Duodenal mucosa (tissue), 2 donors: ENCODE results near the gene FAM241A.
"Not testable (repeated sequence)": the region's sequence is repeated elsewhere in the genome, so short reads cannot be mapped to it uniquely, and the experiment has no call there.

Experiments used
- H3K27ac ChIP-seq: one replicate; pipeline ENCODE4 v1.7.0; 2013; ENCODE audit warnings: low read depth, low read length
- H3K27me3 ChIP-seq, 2 donors: one replicate each; pipeline ENCODE4 v1.7.0; 2013; ENCODE audit warnings: low read length in 2 of 2, control low read depth in 1 of 2; ENCODE audit not compliant: insufficient read depth in 2 of 2, control insufficient read depth in 1 of 2
- H3K36me3 ChIP-seq, 2 donors: one replicate each; pipeline ENCODE4 v1.7.0; 2013; ENCODE audit warnings: low read length in 2 of 2, control low read depth in 1 of 2; ENCODE audit not compliant: insufficient read depth in 2 of 2, control insufficient read depth in 1 of 2
- H3K4me1 ChIP-seq, 2 donors: one replicate each; pipeline ENCODE4 v1.7.0; 2013; ENCODE audit warnings: low read length in 2 of 2, control low read depth in 1 of 2; ENCODE audit not compliant: insufficient read depth in 2 of 2, control insufficient read depth in 1 of 2
- H3K4me3 ChIP-seq, 2 donors: one replicate each; pipeline ENCODE4 v1.7.0; 2013; ENCODE audit warnings: low read length in 2 of 2, low read depth in 1 of 2
- H3K9ac ChIP-seq, 2 donors: one replicate each; pipeline ENCODE4 v1.7.0; 2013; ENCODE audit warnings: low read length in 2 of 2, low read depth in 1 of 2
- H3K9me3 ChIP-seq, 2 donors: one replicate each; pipeline ENCODE4 v1.7.0; 2013; ENCODE audit warnings: low read length in 2 of 2, control low read depth in 1 of 2; ENCODE audit not compliant: control insufficient read depth in 1 of 2

The FAM241A gene

GRCh38 chr4:112185334-112185733 lies 40.1 kb downstream of the FAM241A start:
- Histone ChIP-seq H3K9ac (no peak overlapping the region), H3K36me3 (no peaks in the 10 kb centered on the region), H3K4me3 (no peak overlapping the region), H3K27me3 (no peaks in the 10 kb centered on the region), H3K4me1 (no peaks in the 10 kb centered on the region), H3K27ac (no peak overlapping the region), H3K9me3 (no peaks in the 10 kb centered on the region)

- H3K9me3 ChIP-seq: no peaks in the 10 kb centered on the region
- no peaks in the 10 kb centered on the region for H3K4me1 ChIP-seq
- H3K36me3 ChIP-seq: no peaks in the 10 kb centered on the region
- no peak overlapping the region for H3K27ac ChIP-seq
- no peak overlapping the region for H3K9ac ChIP-seq
- H3K27me3 ChIP-seq: no peaks in the 10 kb centered on the region
- H3K4me3 ChIP-seq: no peak overlapping the region
These were observed 40.8 kb downstream of the FAM241A start for GRCh38 chr4:112185740-112186670.

DNA sequence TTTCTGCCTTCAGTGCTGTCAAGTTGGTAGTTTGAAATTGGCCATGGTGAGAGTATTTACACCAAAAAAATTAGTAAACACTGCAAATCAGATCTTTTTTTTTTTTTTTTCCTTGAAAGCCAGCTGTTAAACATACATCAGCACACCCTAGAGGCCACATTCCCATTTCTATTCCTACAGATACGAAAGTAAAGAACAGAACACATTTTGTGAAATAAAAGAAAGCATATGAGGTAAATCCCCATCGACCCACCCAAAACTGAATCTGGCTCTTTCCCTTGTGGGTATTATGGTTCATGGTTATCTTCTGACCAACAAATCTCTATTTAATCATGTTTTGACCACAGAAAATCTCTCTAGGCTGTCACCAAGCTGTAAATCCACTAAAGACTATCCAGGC lies 44.5 kb downstream of the FAM241A start:
- Histone ChIP-seq H3K4me3 (no peak overlapping the region), H3K36me3 (no peaks in the 10 kb centered on the region), H3K9ac (no peak overlapping the region), H3K9me3 (no peaks in the 10 kb centered on the region), H3K27ac (no peak overlapping the region), H3K4me1 (no peaks in the 10 kb centered on the region), H3K27me3 (no peaks in the 10 kb centered on the region)

- Histone ChIP-seq H3K36me3 (no peaks in the 10 kb centered on the region), H3K27ac (no peak overlapping the region), H3K9me3 (no peaks in the 10 kb centered on the region), H3K4me1 (no peaks in the 10 kb centered on the region), H3K27me3 (no peaks in the 10 kb centered on the region), H3K9ac (no peak overlapping the region), H3K4me3 (no peak overlapping the region)
These were observed 45.4 kb downstream of the FAM241A start for GRCh38 chr4:112190684-112191083.

DNA sequence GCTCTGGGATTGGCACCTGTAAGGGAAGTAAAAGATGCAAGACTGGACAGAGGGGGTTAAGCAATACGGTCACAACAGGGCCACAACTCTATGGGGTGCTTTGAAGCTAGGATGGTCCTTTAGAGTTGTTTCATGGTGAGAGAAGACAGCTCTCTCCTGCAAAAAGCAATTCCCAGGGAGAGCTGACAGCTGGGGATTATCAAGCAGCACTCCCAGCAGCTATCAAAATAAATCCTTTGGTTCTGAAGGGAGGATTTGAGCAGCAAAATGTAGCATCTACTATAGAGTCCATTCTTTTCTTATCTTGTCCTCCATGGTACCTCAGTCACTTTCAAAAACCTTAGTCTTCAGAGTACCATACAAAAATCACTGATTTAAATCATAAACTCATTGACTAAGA lies 51.2 kb downstream of the FAM241A start:
- H3K9me3 ChIP-seq: no peaks in the 10 kb centered on the region
- no peaks in the 10 kb centered on the region for H3K27me3 ChIP-seq
- no peak overlapping the region for H3K9ac ChIP-seq
- H3K27ac ChIP-seq: no peak overlapping the region
- no peaks in the 10 kb centered on the region for H3K36me3 ChIP-seq
- H3K4me1 ChIP-seq: no peaks in the 10 kb centered on the region
- no peak overlapping the region for H3K4me3 ChIP-seq

GRCh38 chr4:112199041-112199440 lies 53.8 kb downstream of the FAM241A start:
- Histone ChIP-seq H3K9me3 (no peaks in the 10 kb centered on the region), H3K27ac (no peak overlapping the region), H3K36me3 (no peaks in the 10 kb centered on the region), H3K4me3 (no peak overlapping the region), H3K27me3 (no peaks in the 10 kb centered on the region), H3K9ac (no peak overlapping the region), H3K4me1 (no peaks in the 10 kb centered on the region)

DNA sequence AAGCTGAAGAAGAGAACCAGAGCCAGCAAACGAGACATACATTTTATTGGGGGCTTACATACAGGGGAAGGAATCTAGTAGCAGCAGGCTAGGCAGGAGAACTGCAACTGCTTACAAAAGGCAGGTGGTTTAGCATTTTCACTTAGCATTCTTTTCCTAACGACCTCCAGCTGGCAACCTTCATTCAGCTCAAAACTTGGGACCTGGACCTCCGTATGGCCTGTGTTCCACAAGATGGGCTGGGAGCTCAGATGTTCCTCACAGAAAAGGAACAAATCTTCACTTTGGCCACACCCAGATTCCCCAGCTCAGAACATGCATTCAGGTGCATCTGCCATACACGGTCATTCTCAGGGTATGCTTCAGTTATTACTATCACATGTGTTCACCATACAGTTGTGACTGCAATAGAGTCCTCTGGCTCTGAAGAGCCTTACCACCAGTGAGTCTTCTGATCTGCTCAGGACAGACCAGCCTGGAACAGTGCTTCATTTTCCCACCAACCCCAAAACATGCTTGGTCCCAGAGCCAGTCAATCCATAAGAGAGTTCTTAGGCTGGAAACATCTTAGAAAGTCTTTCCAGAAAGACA lies 56.8 kb downstream of the FAM241A start:
- Histone ChIP-seq H3K27me3 (no peaks in the 10 kb centered on the region), H3K4me1 (no peaks in the 10 kb centered on the region), H3K36me3 (no peaks in the 10 kb centered on the region), H3K9ac (no peak overlapping the region), H3K4me3 (no peak overlapping the region), H3K27ac (no peak overlapping the region), H3K9me3 (no peaks in the 10 kb centered on the region)

- no peak overlapping the region for H3K4me3 ChIP-seq
- no peaks in the 10 kb centered on the region for H3K36me3 ChIP-seq
- no peak overlapping the region for H3K27ac ChIP-seq
- H3K9me3 ChIP-seq: no peaks in the 10 kb centered on the region
- H3K27me3 ChIP-seq: no peaks in the 10 kb centered on the region
- H3K4me1 ChIP-seq: no peaks in the 10 kb centered on the region
- H3K9ac ChIP-seq: no peak overlapping the region
These were observed 58.3 kb downstream of the FAM241A start for GRCh38 chr4:112203593-112203992.

DNA sequence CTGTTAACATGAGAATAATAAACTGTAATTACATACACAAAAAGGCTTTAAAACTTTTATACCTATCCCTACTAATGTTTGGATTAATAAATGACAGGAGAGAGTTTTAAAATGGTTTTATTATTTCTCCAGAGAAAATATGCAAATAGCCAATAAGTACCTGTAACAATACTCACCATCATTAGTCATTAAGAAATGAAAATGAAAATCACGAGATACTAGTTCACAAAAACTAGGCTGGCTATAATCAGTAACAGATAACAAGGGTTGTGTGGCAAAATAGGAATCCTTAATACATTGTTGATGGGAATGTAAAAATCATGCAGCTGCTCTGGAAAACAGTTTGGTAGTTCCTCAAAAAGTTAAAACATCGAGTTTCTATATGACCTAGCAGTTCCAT lies 61.2 kb downstream of the FAM241A start:
- Histone ChIP-seq H3K4me3 (no peak overlapping the region), H3K4me1 (no peaks in the 10 kb centered on the region), H3K9me3 (no peaks in the 10 kb centered on the region), H3K9ac (no peak overlapping the region), H3K36me3 (no peaks in the 10 kb centered on the region), H3K27ac (no peak overlapping the region), H3K27me3 (no peaks in the 10 kb centered on the region)

- not testable (repeated sequence) for H3K9ac ChIP-seq, H3K4me1 ChIP-seq, H3K9me3 ChIP-seq, H3K27ac ChIP-seq, H3K36me3 ChIP-seq, H3K4me3 ChIP-seq, H3K27me3 ChIP-seq
These were observed 63.2 kb downstream of the FAM241A start for GRCh38 chr4:112208137-112209095.
